Activated CD4-positive, CD25-positive, alpha-beta regulatory T cell (primary cell): ENCODE results near the gene ADGRV1.
"Not testable (repeated sequence)": the region's sequence is repeated elsewhere in the genome, so short reads cannot be mapped to it uniquely, and the experiment has no call there.

ENCODE experiments used
- DNase-seq, 4 experiments: peaks; one replicate each; lab custom pipeline; 2025; lab: John Stamatoyannopoulos, UW

The ADGRV1 gene

GRCh38 chr5:90997082-90997481, 438.5 kb downstream of the ADGRV1 start:
- no peak for DNase-seq

- no peak for DNase-seq
Observed at GRCh38 chr5:91000743-91001142, 442.1 kb downstream of the ADGRV1 start.

GRCh38 chr5:91006713-91007112, 448.1 kb downstream of the ADGRV1 start:
- DNase-seq = no peak

- no peak for DNase-seq
Observed at GRCh38 chr5:91007251-91007650, 448.7 kb downstream of the ADGRV1 start.

GRCh38 chr5:91007780-91008402, 449.3 kb downstream of the ADGRV1 start:
- no peak for DNase-seq

- DNase-seq = no peak
Observed at GRCh38 chr5:91010090-91010489, 451.5 kb downstream of the ADGRV1 start.

- no peak for DNase-seq
Observed at GRCh38 chr5:91011029-91011428, 452.4 kb downstream of the ADGRV1 start.

- not testable (repeated sequence) for DNase-seq
Observed at GRCh38 chr5:91012867-91013266, 454.3 kb downstream of the ADGRV1 start.

- no peak for DNase-seq
Observed at GRCh38 chr5:91016322-91016721, 457.7 kb downstream of the ADGRV1 start.

GRCh38 chr5:91016954-91017700, 458.5 kb downstream of the ADGRV1 start:
- DNase-seq = no peak

- no peak for DNase-seq
Observed at GRCh38 chr5:91018200-91018599, 459.6 kb downstream of the ADGRV1 start.

- no peak for DNase-seq
Observed at GRCh38 chr5:91018712-91019371, 460.2 kb downstream of the ADGRV1 start.

GRCh38 chr5:91020065-91020800, 461.6 kb downstream of the ADGRV1 start:
- DNase-seq = no peak

- no peak for DNase-seq
Observed at GRCh38 chr5:91022518-91022917, 463.9 kb downstream of the ADGRV1 start.

GRCh38 chr5:91024206-91024605, 465.6 kb downstream of the ADGRV1 start:
- DNase-seq = no peak

GRCh38 chr5:91024727-91025126, 466.1 kb downstream of the ADGRV1 start:
- DNase-seq = no peak

- no peak for DNase-seq
Observed at GRCh38 chr5:91025449-91025848, 466.9 kb downstream of the ADGRV1 start.

- DNase-seq = no peak
Observed at GRCh38 chr5:91025956-91026355, 467.4 kb downstream of the ADGRV1 start.

- DNase-seq = no peak
Observed at GRCh38 chr5:91026466-91026865, 467.9 kb downstream of the ADGRV1 start.

GRCh38 chr5:91027405-91028139, 469.0 kb downstream of the ADGRV1 start:
- DNase-seq = no peak

- DNase-seq = no peak
Observed at GRCh38 chr5:91028499-91028956, 469.9 kb downstream of the ADGRV1 start.
